Activated T-cell treated with anti-CD3 and anti-CD28 coated beads for 24 hours (primary cell): Measurements from ENCODE around the gene KRTAP5-8.
"Not testable (repeated sequence)": the region's sequence is repeated elsewhere in the genome, so short reads cannot be mapped to it uniquely, and the experiment has no call there.

Experiments
- DNase-seq: peaks from one replicate; pipeline ENCODE4 v3.0.0-alpha.2; 2020; ENCODE audit warnings: low read depth

Gene KRTAP5-8

DNA sequence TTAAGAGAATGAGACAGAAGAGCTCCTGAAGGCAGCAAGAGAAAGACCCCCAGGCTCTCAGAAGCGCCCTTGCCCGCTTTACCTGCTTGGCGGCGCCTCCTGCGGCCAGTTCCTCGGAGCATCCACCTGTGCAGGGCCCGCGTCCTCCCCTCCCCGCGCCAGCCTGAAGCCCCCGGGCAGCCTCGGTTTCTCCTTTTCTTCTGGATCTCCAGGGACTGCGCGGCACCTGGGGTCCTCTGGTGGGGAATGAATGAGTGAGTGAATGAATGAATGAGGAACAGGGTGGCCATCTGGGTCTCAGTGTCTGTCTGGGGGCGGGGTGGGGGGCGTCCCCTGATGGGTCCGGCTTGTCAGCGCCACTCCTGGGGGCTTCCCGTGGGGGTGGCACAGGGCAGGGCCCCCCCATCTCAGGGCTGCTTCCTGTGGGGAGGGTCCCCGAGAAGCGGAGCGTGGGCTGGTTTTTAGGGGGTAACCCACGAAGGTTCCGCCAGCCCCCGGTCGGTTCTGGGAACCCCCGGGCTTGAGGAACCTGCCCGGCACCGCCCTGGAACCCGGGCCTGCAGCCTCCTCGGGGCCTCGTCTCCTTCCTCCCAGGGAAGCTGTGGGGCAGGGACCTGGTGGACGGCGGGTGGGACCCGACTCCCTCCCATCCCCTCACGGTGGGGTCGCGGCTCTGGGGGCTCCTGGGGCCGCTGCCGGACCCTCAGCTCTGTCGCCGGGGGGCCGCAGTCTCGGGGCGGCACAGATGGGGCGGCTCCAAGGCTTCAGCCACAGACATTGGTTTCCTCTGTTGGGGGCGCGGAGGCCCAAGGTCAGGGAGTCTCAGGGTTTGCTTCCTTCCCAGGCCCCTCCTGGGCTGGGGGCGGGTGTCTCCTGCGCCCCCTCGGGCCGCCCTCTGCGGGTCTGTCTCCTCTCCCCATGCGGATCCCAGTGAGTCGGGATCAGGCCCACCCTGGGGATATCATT lies 19.0 kb upstream of the KRTAP5-8 start:
- no peak for DNase-seq

- DNase-seq = no peak
These were observed 18.3 kb upstream of the KRTAP5-8 start for GRCh38 chr11:71519546-71519945.

DNA sequence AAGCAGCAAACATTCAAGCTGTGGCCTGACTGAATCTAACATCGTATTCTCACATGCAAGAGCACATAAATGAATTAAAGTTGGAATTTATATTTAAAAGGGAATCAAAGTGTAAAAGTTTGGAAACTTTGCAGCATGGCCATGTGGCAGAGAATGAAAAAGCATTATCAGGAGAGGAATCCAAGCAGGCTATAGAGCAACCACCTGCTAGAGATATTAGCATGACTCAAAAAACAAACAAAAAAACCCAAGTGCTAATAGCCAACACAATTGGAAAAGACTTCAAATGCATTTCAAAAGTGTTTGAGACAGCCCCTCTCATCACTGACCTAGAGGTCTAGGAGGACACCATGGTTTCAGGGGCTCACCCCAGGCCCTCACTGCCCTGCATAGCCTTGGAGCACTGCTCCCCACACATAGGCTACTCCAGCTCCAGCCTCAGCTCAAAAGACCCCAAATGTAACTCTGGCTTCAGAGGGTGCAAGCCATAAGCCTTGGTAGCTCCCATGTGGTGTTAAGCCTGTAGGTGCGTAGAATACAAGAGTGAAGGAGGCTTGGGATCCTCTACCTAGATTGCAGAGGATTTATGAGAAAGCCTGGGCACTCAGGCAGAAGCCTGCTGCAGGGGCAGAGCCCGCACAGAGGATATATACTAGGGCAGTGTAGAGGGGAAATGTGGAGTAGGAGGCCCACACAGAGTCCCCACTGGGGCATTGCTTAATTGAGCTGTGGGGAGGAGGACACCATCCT lies 12.5 kb upstream of the KRTAP5-8 start:
- no peak for DNase-seq

GRCh38 chr11:71525938-71526495 lies 11.8 kb upstream of the KRTAP5-8 start:
- no peak for DNase-seq

DNA sequence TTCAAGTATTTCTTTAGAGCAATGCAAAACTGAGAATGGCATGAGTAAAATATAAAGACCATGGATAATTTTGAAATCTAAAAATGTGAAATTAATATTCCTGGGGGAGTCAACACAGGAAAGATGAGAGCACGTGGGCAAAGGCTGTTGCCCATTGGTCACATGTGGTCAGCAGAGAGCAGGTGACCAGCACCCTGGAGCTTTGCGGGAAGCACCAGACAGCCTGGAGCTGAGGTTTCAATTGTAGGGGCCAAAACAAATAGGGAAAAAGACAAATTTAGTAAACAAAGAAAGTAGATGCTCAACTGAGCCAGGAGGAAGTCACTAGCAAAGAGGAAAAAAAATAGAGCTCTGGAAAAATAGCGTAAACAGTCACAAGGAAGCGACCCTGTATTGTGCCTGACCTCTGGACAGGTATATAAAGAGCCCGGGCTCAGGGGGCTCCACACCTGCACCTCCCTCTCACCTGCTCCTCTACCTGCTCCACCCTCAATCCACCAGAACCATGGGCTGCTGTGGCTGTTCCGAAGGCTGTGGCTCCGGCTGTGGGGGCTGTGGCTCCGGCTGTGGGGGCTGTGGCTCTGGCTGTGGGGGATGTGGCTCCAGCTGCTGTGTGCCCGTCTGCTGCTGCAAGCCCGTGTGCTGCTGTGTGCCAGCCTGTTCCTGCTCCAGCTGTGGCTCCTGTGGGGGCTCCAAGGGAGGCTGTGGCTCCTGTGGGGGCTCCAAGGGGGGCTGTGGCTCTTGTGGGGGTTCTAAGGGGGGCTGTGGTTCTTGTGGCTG lies 10.8 kb upstream of the KRTAP5-8 start, which contains the start of gene KRTAP5-7:
KRTAP5-7 (plus strand) TSS at position 472 of the 780 bp plus-strand sequence; CDS start at position 506, 34 bp downstream.
- not testable (repeated sequence) for DNase-seq

DNA sequence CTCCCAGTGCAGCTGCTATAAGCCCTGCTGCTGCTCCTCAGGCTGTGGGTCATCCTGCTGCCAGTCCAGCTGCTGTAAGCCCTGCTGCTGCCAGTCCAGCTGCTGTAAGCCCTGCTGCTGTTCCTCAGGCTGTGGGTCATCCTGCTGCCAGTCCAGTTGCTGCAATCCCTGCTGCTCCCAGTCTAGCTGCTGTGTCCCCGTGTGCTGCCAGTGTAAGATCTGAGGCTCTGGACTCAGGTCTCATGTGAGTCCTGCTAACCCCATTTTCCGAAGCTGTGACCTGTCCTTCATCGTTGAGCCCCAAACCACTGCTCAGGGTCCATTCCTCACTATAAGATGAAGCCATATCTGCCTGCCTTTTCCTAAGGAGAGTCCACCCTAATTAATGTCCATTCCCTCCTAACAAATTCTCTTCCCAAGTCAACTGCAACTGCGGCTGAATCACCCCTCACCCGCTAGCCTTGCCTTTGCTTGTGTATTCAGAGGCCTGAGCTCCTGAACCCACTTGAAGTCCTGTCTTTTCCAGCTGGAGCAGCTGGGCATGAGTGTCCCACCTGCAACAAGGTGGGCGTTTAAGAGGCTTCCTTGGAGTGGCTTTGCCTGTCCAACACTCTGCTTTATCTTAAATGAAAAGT lies 10.1 kb upstream of the KRTAP5-8 start:
- DNase-seq = no peak

DNA sequence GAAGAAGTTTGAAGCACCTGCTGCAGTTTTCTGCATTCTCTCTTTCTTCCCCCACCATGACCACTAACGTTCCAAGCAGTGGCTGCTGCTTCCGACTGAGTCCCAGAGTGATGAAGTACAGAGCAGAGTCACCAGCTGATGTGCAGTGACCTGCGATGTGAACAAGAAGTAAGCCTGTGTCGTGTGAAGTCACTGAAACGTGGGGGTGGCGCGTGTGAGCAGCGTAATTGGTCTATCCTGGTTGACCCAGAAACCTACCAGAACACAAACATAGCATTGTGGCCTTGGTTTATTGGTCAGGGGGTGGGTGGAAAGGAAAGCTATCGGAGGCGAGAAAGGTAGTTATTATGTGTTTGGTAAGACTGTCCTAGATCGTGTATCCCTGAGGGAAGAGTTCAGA lies 7.2 kb upstream of the KRTAP5-8 start:
- no peak for DNase-seq

GRCh38 chr11:71532036-71532610 lies 5.7 kb upstream of the KRTAP5-8 start:
- no peak for DNase-seq

- DNase-seq = not testable (repeated sequence)
These were observed 2.9 kb upstream of the KRTAP5-8 start for GRCh38 chr11:71534711-71535608.

- DNase-seq = no peak
These were observed 2.0 kb upstream of the KRTAP5-8 start for GRCh38 chr11:71535825-71536224.

- DNase-seq = no peak
These were observed 288 bp upstream of the KRTAP5-8 start for GRCh38 chr11:71537537-71537936.

DNA sequence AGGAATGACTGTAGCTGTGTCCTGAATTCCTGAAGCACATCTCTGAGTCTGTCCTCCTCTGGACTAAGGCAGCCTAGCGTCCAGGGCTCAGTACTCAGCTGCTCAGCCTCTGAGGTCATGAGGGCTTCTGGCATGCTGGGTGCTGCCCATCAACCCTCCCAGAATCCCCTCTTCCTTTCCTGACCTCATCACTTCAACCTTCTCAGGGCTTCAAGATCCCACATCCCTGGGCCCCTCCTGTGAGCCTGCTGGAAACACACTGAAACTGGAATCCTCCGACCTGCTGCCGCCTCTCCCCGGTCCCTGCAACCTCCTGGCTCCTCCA lies 803 bp downstream of the KRTAP5-8 start:
- DNase-seq = no peak

DNA sequence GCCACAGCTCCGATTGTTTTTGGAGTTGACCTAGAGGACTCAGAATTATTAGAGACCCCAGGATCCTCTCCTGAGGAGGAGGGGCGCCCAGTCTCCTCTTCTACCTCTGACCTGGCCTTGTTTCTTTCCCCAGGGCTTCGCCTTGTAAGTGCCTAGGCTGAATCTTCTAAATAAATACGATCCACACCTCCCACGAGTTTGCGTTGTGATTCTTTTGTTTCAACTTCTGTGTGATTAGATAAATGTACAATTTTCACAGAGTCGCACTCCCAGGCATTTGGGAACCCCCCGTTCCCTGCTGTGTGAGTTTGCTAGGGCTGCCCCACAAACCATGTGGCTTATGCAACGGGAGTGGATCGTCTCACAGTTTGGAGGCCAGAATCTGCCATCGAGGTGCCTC lies 1.2 kb downstream of the KRTAP5-8 start:
- DNase-seq = no peak

GRCh38 chr11:71539971-71540370 lies 2.1 kb downstream of the KRTAP5-8 start:
- DNase-seq = not testable (repeated sequence)

GRCh38 chr11:71540521-71541304 lies 2.9 kb downstream of the KRTAP5-8 start:
- DNase-seq = not testable (repeated sequence)

GRCh38 chr11:71542382-71542781 lies 4.6 kb downstream of the KRTAP5-8 start:
- no peak for DNase-seq

DNA sequence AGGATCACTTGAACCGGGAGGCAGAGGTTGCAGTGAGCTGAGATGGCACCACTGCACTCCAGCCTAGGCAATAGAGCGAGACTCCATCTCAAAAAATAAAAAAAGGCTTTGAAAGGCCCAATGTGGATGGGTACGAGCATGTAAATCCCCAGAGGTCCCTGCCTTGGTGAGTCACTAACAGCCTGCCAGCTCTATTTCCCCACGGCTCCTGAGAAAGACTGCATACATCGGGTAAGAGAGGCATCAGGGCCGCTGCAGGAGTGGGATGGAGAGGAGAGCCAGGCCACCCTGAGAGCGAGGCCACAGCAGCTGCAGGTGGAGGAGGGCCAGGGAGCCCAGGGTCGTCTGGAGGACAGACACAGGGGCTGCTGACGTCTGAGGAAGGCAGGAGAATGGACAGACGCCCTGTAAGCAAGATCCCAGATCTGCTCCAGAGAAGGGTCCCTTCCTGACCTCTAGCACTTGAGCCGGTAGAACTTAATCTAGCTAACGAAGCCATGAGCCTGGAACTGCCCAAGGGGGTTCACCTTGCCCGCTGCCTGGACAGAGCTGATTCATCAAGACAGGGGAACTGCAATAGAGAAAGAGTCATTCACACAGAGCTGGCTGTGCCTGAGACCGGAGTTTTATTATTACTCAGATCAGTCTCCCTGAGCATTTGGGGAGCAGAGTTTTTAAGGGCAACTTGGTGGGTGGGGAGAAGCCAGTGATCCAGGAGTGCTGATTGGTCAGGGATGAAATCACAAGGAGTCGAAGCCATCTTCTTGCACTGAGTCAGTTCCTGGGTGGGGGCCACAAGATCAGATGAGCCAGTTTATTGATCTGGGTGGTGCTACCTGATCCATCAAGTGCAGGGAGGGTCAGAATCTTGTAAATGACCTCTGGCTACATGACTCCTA lies 5.3 kb downstream of the KRTAP5-8 start:
- no peak for DNase-seq

DNA sequence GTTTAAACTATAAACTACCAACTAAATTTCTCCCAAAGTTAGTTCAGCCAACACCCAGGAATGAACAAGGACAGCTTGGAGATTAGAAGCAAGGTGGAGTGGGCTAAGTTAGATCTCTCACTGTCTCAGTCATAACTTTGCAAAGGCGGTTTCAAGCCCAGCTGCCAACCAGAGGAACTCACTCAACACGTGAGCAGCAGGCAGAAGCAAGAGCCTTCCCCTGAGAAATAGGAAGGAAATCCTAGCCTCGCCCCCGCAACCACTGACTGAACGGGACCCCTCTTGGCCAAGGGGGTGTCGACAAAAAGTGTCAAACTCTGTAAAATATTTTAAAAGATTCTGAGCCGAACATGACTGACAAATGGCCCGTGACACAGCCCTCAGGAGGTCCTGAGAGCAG lies 6.0 kb downstream of the KRTAP5-8 start:
- no peak for DNase-seq
